NCI-H128 (cell line): ENCODE results near the gene AKAP6.
"Not testable (repeated sequence)": the region's sequence is repeated elsewhere in the genome, so short reads cannot be mapped to it uniquely, and the experiment has no call there.

ENCODE experiments used
- DNase-seq: peaks from one replicate; lab custom pipeline; 2025; ENCODE audit not compliant: unreplicated experiment; lab: John Stamatoyannopoulos, UW

The AKAP6 gene

DNA sequence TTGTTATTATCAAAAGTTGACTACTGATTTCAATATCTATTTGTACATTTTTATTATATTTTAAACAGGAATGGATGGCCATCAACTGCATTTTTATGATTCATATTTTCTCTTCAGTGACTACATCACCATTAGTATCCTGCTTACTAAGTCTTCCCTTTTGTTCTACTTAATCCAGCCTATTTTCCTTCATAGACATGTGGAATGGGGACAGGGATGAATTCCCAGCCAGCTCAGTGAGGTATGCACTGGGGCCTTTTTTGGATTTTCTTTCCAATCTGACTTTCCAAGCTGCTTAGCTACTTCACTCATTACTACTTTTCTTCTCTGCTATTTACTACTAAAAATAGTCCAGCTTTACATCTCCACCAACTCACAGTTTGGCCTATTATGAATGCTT lies 38.4 kb downstream of the AKAP6 start:
- DNase-seq, result no peak

- DNase-seq, result no peak
Observed at GRCh38 chr14:32368107-32368506, 39.0 kb downstream of the AKAP6 start.

DNA sequence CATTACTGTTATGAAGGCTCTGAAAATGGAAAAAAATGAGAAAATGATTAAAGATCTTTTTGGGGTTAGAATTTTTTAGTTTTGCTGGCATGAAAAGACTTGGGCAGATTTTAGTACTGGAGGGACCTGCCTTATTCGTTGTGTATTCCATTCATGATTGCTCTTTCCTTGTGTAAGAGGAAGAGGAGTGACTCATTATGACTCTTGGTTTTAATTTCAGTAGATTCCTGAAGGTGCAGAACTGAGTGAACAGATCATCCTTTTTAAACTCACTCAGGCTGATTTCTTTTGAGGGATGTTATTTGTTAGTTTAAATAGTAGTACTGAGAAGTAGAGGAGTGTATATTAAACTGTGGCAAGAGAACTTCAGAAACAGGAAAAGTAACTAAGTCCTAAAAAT lies 41.6 kb downstream of the AKAP6 start:
- no peak for DNase-seq

DNA sequence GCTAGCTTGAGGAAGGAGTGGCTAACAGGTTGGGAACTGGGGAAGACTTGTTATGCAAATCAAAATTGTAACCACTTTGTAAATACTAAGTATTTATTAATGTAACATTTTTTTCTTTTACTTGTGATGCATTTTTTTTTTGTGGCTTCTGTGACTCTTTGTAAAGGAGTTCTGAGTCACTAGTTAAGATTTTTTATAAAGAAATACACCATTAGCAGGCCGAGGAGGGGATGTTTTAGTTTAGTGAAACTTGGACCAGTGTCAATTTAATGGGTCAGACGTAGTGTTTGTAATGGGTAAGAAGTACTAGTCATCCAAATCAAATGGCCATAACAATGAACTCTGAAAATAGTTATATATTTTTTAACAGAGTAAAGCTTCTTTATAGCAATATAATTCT lies 43.1 kb downstream of the AKAP6 start:
- DNase-seq, result no peak

DNA sequence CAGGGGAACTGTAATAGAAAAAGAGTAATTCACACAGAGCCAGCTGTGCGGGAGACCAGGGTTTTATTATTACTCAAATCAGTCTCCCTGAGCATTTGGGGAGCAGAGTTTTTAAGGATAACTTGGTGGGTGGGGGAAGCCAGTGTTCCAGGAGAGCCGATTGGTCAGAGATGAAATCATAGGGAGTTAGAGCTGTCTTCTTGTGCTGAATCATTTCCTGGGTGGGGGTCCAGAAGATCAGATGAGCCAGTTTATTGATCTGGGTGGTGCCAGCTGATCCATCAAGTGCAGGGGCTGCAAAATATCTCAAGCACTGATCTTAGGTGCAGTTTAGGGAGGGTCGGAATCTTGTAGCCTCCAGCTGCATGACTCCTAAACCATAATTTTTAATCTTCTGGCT lies 44.1 kb downstream of the AKAP6 start:
- DNase-seq, result not testable (repeated sequence)

GRCh38 chr14:32374155-32374554 lies 45.1 kb downstream of the AKAP6 start:
- no peak for DNase-seq

DNA sequence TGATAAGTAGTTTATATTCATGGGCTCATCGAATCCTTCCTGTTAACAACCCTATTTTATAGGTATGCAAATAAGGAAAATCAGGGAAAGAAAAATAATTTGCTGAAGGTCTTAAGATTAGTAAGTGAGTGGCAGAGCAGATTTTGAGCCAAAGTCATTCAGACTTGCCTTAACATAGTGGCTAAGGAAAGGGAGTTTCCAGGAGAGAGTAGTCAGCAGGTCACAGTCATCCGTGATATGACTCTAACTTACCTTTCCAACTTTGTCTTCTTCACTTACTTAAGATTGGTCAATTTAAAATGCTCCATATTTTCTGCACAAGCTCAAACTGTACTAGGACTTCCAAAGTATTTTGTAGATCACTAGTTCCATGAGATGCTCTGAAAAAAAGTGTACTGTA lies 46.6 kb downstream of the AKAP6 start:
- no peak for DNase-seq

DNA sequence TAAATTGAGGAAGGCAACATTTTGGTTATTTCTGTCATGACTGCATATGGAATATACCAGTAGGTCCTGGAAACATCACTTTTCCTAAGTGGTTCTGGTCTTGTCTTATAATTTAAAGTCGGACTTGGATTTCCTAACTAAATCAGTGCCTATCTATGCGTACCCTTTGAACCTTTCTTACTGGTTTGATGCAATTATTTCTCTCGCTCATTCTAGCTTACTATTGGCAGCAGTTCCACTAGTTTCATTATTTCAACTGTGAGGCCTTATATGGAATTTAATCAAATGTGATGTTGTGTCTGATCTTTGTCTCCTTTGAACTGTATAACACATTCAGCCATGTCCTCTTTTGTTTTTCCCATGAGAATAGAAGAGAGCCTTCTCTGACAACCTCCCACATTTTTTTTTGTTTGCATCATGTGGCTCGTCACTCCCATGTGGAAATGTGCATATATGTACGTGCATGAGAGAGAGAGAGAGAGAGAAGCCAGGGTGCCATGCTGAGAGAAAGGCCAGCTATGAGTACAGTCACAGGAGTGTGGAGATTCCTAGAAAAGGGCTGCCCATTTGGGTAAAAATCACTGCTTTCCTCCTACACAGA lies 48.0 kb downstream of the AKAP6 start:
- DNase-seq, result no peak

DNA sequence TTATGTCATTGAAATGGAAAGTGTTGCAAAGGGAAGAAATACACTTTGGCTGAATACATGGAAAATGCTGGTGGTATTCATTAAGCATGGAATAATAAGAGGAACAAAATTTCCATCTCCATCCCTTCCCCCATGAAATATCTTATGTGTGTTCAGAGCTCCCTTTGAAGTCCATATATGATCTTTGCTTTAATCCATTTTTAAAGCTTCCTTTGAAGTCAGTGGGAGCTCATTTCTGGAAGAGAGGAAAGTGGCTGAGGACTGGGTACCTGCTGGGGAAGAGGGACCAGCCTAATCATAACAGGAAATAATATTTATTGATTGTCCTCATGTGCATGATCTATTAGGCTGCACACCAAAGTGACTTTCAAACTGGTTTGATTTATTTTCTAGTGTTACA lies 49.2 kb downstream of the AKAP6 start:
- no peak for DNase-seq

- no peak for DNase-seq
Observed at GRCh38 chr14:32379447-32379846, 50.3 kb downstream of the AKAP6 start.

DNA sequence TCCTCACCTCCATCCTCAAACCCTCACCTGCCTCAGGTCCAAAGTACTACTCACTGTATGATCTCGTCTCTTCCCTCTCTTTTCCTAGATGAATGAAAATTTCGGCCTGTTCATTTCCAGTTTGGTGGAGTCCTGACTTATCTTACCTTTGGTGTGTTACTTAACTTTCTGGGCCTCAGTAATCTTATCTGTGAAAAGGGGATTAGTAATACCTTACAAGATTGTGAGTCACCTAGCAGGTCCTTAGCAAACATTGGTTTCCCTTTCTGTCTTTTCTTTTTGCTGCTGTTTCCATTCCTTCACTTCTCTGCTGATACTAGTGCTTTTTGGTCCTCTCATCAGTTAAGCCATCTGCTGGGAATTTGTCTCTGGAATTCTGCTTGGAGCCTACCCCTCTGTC lies 52.8 kb downstream of the AKAP6 start:
- no peak for DNase-seq

DNA sequence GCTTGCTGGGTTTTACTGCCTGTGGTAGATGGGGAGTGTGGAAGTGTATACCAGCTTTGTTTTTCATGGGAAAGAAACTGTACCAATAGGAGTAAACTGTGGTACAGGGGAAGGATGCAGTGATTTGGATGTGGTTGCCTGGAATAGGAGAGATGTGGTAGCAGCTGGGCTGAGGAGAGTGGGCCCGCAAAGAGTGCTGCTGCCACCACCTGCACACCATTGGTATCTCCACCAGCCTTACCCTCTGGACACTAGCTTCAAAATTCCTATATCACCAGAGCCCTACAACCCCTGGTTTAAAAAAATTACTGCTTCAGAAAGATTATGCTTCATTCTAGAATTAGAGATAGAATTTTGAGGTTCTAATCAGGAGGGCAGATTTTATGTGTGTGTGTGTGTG lies 53.6 kb downstream of the AKAP6 start:
- no peak for DNase-seq

GRCh38 chr14:32383364-32384009 lies 54.4 kb downstream of the AKAP6 start:
- no peak for DNase-seq

DNA sequence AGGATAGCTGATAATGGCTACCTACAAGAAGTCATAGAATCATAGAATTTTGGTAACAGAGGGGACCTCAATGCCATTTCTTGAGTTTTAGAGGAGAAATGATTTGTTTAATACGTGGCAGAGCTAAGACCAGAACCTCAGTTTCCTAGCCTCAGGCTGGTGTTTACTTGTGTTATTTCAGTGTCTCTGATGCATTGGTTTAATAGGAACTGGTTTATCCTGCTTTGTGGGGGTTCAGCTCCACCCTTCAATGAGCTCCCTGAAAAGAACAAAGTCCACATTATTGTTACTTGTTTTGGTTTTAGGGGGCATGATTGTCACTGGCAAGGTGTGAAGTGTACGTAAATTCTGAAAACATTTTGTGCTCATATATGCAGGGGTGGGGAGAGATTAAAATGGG lies 55.4 kb downstream of the AKAP6 start:
- DNase-seq, result no peak

DNA sequence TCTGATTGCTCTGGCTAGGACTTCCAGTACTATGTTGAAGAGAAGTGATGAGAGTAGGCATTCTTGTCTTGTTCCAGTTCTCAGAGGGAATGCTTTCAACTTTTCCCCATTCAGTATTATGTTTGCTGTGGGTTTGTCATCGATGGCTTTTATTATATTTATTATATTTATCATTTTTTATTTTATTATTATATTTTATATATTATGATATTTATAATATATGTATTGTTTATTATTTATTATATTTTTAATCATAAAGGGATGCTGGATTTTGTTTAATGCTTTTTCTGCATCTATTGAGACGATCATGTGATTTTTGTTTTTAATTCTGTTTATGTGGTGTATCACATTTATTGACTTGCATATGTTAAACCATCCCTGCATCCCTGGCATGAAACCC lies 58.2 kb downstream of the AKAP6 start:
- not testable (repeated sequence) for DNase-seq

GRCh38 chr14:32393119-32393518 lies 64.0 kb downstream of the AKAP6 start:
- no peak for DNase-seq

DNA sequence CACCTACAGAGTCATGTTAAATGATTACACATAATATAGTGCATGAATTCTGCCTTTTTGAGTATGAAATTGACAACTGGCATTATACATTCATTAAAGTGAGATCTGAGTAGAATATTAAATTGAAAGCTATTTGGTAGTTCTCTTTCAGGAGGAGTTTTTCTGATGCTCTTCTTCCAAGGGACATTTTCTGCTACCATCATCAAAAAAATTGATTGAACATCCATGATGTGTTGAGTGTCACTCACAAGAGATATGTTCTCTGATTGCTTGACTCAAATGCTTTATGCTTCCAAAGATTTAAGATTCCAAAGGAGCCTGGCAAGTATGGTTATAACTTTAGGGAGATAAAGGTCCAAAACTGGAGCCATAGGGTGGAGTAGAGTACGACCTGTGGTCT lies 64.9 kb downstream of the AKAP6 start:
- DNase-seq, result no peak

- no peak for DNase-seq
Observed at GRCh38 chr14:32396885-32397284, 67.8 kb downstream of the AKAP6 start.

DNA sequence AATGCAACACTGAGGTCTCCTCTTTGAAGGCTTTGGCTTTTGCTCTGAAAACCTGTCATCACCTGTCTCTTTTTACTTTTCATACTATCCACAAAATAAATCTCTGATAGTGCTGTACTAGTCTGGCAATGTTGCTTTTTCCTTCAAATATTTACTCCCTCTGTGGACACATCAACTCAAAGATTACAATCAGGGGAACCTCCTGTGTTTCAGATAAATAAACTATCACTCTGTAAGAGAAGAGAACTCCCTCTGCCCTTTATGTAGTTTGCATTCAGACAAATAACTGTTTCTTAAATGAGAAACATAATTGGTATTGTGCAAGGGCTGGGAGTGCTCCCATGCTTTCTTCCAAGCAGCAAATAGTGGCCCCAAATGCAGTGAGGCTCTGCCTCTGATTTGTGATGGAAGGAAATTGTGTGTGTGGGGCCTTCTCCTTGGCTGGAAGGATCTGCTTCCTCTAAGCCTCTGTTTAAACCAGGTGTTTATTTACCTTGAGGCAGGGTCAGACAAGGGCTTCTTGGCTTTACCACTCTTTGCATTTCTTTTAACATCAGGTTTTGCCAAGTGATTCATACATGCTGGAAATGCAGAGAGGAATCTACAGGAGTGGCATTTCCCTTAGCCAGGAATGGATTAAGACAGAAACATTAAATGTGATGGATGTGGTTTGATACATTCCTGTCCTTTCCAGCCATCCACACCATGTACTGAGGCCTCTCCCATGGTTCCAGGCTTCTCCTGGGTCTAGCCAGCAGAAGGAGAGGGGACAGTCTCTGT lies 69.0 kb downstream of the AKAP6 start:
- DNase-seq, result no peak

DNA sequence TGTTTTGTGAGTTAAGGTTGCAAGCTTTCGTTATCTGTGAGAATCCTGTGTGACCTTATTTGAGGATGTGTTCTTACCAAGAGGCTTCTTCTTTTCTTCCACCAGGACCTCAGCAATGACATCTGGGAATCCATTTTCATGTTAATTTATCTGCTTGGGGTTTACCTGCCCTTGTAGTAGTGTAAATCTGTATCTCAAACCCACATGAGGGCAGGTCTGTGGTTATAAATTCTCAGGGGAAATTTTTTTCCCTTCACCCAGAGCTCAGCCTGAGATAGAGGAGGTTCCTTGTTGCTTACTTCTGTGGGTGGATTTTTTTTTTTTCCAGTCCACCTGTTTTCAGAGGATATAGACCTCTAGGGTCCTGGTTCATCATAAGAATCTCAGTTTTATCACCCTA lies 70.8 kb downstream of the AKAP6 start:
- no peak for DNase-seq

- DNase-seq, result no peak
Observed at GRCh38 chr14:32400480-32400879, 71.4 kb downstream of the AKAP6 start.

GRCh38 chr14:32403021-32403420 lies 73.9 kb downstream of the AKAP6 start:
- DNase-seq, result no peak
